Mesothelial cell of epicardium (in vitro differentiated cells): ENCODE data around the gene DEXI. TPM values are rescaled to one million over a fixed set of nuclear protein-coding genes. Genes with fewer than 3 reads are reported as not detected.
"Not testable (repeated sequence)": the region's sequence is repeated elsewhere in the genome, so short reads cannot be mapped to it uniquely, and the experiment has no call there.

Experiments used
- DNase-seq, 2 experiments: peaks; one replicate each; pipeline ENCODE4 v3.0.0; 2021; ENCODE audit warnings: low spot score in 2 of 2; ENCODE audit not compliant: unreplicated experiment in 2 of 2
- H3K27ac Mint-ChIP-seq: 2 replicates; pipeline ENCODE4 v1.8.0; 2021; ENCODE audit warnings: mixed read lengths
- H3K27me3 Mint-ChIP-seq: 2 replicates; pipeline ENCODE4 v1.8.0; 2021; ENCODE audit warnings: low read depth, mixed read lengths
- H3K36me3 Mint-ChIP-seq: 2 replicates; pipeline ENCODE4 v1.8.0; 2021; ENCODE audit warnings: mixed read lengths
- H3K4me1 Mint-ChIP-seq: 2 replicates; pipeline ENCODE4 v1.8.0; 2021; ENCODE audit warnings: mixed read lengths
- H3K4me3 Mint-ChIP-seq: 2 replicates; pipeline ENCODE4 v1.8.0; 2021; ENCODE audit warnings: mild to moderate bottlenecking, moderate library complexity, mixed read lengths
- H3K9me3 Mint-ChIP-seq: 2 replicates; pipeline ENCODE4 v1.8.0; 2021; ENCODE audit warnings: mixed read lengths
- total RNA-seq: library from RNA; stranded (reverse); gene quantifications from 3 replicates; pipeline ENCODE4 v1.2.1, GENCODE V29; 2021
- TF ChIP-seq, protein P1 (sequence below): fragments of 200-600 bp; sonication (generic); IDR thresholded peaks from one replicate; pipeline ENCODE4 v1.5.0; 2021; ENCODE audit warnings: antibody characterized with exemption; ENCODE audit not compliant: unreplicated experiment

Gene DEXI
- total RNA-seq, 1 donor from 2014 or later: 31.2 TPM

DNA sequence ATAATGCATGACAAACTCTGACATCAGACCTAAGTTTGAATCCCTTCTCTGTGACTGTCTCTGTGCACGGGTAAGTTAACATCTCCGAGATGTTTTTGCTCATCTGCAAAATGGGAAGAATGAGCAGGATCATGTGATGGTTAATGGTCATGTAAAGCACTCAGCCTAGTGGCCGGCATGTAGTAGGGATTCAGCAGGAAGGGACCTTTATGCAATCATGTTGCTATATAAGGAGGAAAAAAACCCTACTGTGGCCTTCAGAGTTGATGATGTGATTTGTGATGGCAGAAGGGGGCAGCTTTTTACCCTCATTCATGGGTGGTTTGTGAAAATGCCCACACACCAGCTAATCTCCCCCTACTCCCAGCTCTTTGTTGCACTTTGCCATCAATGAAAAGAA lies 26.2 kb upstream of the DEXI start:
- Mint-ChIP-seq H3K27ac (no peak overlapping the region), H3K27me3 (no peaks in the 10 kb centered on the region), H3K4me3 (no peak overlapping the region), H3K36me3 (peaks cover 10% of the 10 kb centered on the region), H3K4me1 (peaks cover 17% of the 10 kb centered on the region), H3K9me3 (no peaks in the 10 kb centered on the region)
- DNase-seq: no peak
- TF ChIP-seq, protein P1, sequence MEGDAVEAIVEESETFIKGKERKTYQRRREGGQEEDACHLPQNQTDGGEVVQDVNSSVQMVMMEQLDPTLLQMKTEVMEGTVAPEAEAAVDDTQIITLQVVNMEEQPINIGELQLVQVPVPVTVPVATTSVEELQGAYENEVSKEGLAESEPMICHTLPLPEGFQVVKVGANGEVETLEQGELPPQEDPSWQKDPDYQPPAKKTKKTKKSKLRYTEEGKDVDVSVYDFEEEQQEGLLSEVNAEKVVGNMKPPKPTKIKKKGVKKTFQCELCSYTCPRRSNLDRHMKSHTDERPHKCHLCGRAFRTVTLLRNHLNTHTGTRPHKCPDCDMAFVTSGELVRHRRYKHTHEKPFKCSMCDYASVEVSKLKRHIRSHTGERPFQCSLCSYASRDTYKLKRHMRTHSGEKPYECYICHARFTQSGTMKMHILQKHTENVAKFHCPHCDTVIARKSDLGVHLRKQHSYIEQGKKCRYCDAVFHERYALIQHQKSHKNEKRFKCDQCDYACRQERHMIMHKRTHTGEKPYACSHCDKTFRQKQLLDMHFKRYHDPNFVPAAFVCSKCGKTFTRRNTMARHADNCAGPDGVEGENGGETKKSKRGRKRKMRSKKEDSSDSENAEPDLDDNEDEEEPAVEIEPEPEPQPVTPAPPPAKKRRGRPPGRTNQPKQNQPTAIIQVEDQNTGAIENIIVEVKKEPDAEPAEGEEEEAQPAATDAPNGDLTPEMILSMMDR: no peak

DNA sequence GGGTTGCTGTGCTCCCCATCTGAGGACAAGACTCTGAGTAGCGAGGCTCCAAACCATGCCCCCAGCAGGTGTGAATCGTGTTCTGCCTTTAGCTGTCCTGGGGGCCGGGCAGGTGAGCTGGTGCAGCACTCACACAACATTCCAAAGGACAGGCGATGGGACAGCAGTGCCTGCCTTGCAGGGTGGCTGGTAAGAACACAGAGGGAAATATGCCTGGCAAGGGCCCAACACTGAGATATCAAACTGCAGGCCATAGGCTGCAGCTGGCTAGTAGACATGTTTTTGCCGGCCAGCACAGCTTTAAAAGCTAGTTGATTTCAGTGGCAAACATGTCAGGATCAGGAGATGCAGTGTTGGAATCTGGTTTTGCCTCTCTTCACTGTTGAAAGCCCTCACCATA lies 25.7 kb upstream of the DEXI start:
- Mint-ChIP-seq H3K4me1 (peaks cover 17% of the 10 kb centered on the region), H3K4me3 (no peak overlapping the region), H3K9me3 (no peaks in the 10 kb centered on the region), H3K27ac (no peak overlapping the region), H3K36me3 (peaks cover 10% of the 10 kb centered on the region), H3K27me3 (no peaks in the 10 kb centered on the region)
- TF ChIP-seq, protein P1: no peak
- DNase-seq: no peak

DNA sequence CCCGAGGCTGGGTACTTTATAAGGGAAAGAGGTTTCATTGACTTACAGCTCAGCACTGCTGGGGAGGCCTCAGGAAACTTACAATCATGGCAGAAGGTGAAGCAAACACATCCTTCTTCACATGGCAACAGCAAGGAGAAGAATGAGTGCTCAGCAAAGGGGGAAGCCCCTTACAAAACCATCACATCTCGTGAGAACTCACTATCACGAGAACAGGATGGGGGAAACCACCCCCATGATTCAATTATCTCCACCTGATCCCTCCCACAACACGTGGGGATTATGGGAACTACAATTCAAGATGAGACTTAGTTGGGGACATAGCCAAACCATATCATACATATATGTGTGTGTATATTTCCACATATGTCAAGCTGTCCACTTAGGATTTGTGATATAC lies 24.3 kb upstream of the DEXI start:
- H3K9me3 Mint-ChIP-seq, H3K27ac Mint-ChIP-seq, H3K4me1 Mint-ChIP-seq: not testable (repeated sequence)

DNA sequence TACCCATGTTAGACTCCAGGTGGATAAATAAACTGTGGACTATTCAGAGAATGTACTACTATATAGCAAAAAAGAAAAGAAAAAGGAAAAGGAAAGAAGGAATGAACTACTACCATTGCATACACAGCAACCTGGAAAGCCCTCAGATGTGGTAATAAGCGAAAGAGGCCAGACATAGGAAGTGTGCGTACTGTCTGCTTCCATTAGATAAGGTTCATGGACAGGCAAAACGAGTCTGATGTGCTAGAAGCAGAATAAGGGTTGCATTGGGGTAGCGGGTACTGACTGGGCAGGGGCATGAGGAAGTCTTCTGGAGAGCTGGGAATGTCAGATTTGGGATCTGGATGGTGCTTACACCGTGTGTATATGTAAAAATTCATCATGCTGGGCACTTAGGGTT lies 23.9 kb upstream of the DEXI start:
- no peak for DNase-seq
- H3K4me1 Mint-ChIP-seq: peaks cover 4% of the 10 kb centered on the region
- H3K4me3 Mint-ChIP-seq: no peak overlapping the region
- no peak overlapping the region for H3K27ac Mint-ChIP-seq
- H3K36me3 Mint-ChIP-seq: peaks cover 14% of the 10 kb centered on the region
- TF ChIP-seq, protein P1: no peak
- no peaks in the 10 kb centered on the region for H3K9me3 Mint-ChIP-seq
- H3K27me3 Mint-ChIP-seq: no peaks in the 10 kb centered on the region

More for the DNA sequence above, 24.3 kb upstream of the DEXI start:
- H3K36me3 Mint-ChIP-seq: peaks cover 15% of the 10 kb centered on the region
- H3K4me3 Mint-ChIP-seq, DNase-seq, H3K27me3 Mint-ChIP-seq: not testable (repeated sequence)

DNA sequence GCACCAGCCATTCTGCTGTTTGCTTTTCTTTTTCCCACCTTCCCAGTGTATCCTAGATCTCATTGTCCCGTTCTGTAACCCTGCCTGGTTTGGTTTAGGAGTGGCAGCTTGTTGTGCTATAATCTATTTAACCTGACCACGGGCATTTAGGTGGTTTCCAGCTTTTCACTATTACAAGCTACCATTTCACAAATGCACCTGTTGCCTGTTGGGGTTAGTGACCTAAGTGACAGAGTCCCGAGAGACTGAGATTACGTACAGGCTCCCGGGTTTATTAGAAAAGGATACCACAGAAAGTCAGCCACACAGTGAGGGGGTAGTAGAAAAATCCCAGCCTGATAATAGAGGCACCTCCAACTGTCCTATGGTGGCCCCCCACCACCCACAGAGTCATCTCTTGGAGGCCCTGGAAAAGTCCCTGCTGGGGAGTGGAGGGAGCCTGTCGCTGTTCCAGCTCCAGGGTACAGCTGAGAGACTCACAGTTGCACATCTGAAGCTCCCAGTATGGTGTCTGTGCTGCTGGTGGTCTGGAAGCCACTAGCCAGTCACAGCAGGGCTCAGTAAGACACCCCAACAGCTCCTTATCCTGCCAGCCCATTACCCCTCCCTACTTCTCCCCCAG lies 23.3 kb upstream of the DEXI start:
- no peak for DNase-seq
- no peaks in the 10 kb centered on the region for H3K9me3 Mint-ChIP-seq
- peaks cover 8% of the 10 kb centered on the region for H3K36me3 Mint-ChIP-seq
- TF ChIP-seq, protein P1: no peak
- H3K4me3 Mint-ChIP-seq: no peak overlapping the region
- no peak overlapping the region for H3K27ac Mint-ChIP-seq
- H3K4me1 Mint-ChIP-seq: peaks cover 4% of the 10 kb centered on the region
- H3K27me3 Mint-ChIP-seq: no peaks in the 10 kb centered on the region

DNA sequence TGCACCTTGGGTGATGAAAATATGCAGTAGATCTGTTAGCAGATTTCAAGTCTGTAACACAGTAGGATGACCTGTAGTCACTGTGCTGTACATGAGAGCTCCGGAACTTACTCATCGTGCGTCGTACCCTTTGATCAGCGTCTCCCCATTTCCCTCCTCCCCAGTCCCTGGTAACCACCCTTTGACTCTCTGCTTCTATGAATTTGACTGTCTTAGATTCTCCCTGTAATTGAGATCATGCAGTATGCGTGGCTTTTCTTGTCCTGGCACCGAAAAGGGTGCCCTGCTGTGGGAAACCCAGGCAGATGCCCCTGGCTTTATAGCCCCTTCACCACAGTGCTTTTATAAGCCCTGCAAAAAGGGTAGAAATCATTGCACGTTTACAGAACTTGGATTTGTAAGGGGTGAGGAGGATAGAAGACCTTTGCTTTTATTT lies 22.6 kb upstream of the DEXI start:
- peaks cover 8% of the 10 kb centered on the region for H3K36me3 Mint-ChIP-seq
- no peak for DNase-seq
- no peaks in the 10 kb centered on the region for H3K9me3 Mint-ChIP-seq
- no peaks in the 10 kb centered on the region for H3K27me3 Mint-ChIP-seq
- no peak overlapping the region for H3K27ac Mint-ChIP-seq
- peaks cover 4% of the 10 kb centered on the region for H3K4me1 Mint-ChIP-seq
- TF ChIP-seq, protein P1: no peak
- no peak overlapping the region for H3K4me3 Mint-ChIP-seq
